Spleen (tissue), 11 donors: ENCODE data around the gene SLC4A11. TPM values are rescaled to one million over a fixed set of nuclear protein-coding genes. Genes with fewer than 3 reads are reported as not detected.

Source experiments
- DNase-seq: peaks from one replicate; pipeline ENCODE4 v3.0.0-alpha.2; 2020
- H3K27ac ChIP-seq, 8 donors: fragments of 200-600 bp; sonication (generic) in 7 of 8; 1 replicate in 4 of 8; 2 replicates in 4 of 8; pipeline versions ENCODE4 v1.5.0 to v1.8.0; 2016 to 2021; ENCODE audit warnings: inconsistent platforms in 4 of 8, mild to moderate bottlenecking in 4 of 8, moderate library complexity in 1 of 8
- H3K27me3 ChIP-seq, 7 donors: fragments of 200-600 bp; sonication (generic) in 6 of 7; replicated peaks in 1 of 7; 1 replicate in 4 of 7; 2 replicates in 3 of 7; pipeline versions ENCODE4 v1.5.0 to v1.8.0; 2016 to 2021; ENCODE audit warnings: inconsistent platforms in 3 of 7, mild to moderate bottlenecking in 1 of 7
- H3K36me3 ChIP-seq, 6 donors: fragments of 200-600 bp; sonication (generic) in 5 of 6; 1 replicate in 4 of 6; 2 replicates in 2 of 6; pipeline versions ENCODE4 v1.5.0 to v1.8.0; 2016 to 2021; ENCODE audit warnings: inconsistent platforms in 2 of 6
- H3K4me1 ChIP-seq, 6 donors: fragments of 200-600 bp; sonication (generic) in 5 of 6; 1 replicate in 3 of 6; 2 replicates in 3 of 6; pipeline versions ENCODE4 v1.5.0 to v1.8.0; 2016 to 2021; ENCODE audit warnings: inconsistent platforms in 3 of 6
- H3K4me3 ChIP-seq, 8 donors: fragments of 200-600 bp; sonication (generic) in 7 of 8; 1 replicate in 4 of 8; 2 replicates in 4 of 8; pipeline versions ENCODE4 v1.5.0 to v1.8.0; 2016 to 2021; ENCODE audit warnings: inconsistent platforms in 4 of 8, mild to moderate bottlenecking in 4 of 8, moderate library complexity in 2 of 8
- H3K9me3 ChIP-seq, 8 donors: fragments of 200-600 bp; sonication (generic) in 7 of 8; 1 replicate in 4 of 8; 2 replicates in 4 of 8; pipeline versions ENCODE4 v1.5.0 to v1.8.0; 2016 to 2021; ENCODE audit warnings: inconsistent platforms in 4 of 8
- CTCF ChIP-seq, 11 experiments: fragments of 200-600 bp in 7 of 11; fragments of 450-650 bp in 4 of 11; sonication (generic) in 4 of 11; IDR thresholded peaks in 8 of 11; conservative IDR thresholded peaks in 3 of 11; 1 replicate in 7 of 11; 2 replicates in 4 of 11; pipeline versions ENCODE4 v1.4.0 to v1.8.0; 2016 to 2021; ENCODE audit warnings: antibody characterized with exemption in 11 of 11, inconsistent platforms in 4 of 11, mild to moderate bottlenecking in 1 of 11
- POLR2A ChIP-seq, 3 donors: fragments of 450-650 bp; IDR thresholded peaks; one replicate each; pipeline ENCODE4 v1.5.1; 2017; ENCODE audit warnings: antibody characterized with exemption in 3 of 3, mild to moderate bottlenecking in 1 of 3
- POLR2AphosphoS5 ChIP-seq, 3 donors: sonication (generic); formaldehyde crosslinking; IDR thresholded peaks; one replicate each; pipeline ENCODE4 v1.5.1; 2017; ENCODE audit warnings: antibody characterized with exemption in 3 of 3
- WGBS, 5 donors: extraction: QIAGEN DNeasy Blood & Tissue Kit in 3 of 5; methylation state at CpG; one replicate each; pipeline versions ENCODE4 v1.1.5 to v1.1.7; 2013 to 2018; 5-methylcytosine and 5-hydroxymethylcytosine counted together
- intact Hi-C: fragments of 100-400 bp; cut with DNase I; formaldehyde crosslinking; loops from one replicate; pipeline ENCODE4 v1.15.0; 2023; ENCODE audit warnings: low total_unique reads
- polyA plus RNA-seq, 3 donors: library from polyadenylated mRNA; stranded (reverse); fragments of 200-250 nt; gene quantifications; one replicate each; pipeline ENCODE4 v1.2.1, GENCODE V29; 2013
- total RNA-seq, 7 donors: library from RNA; depleted of rRNA in 3 of 7; stranded (reverse); fragments of >200 nt in 3 of 7; fragmentation: NEBNext Ultra II Directional in 4 of 7; extraction: Animal tissue kit (Norgen Biotek cat#: 25700) in 4 of 7; gene quantifications; one replicate each; pipeline versions ENCODE4 v1.1.0 to v1.2.1, GENCODE V29; 2016 to 2021
- donor health status: healthy with polysubstance abuse.
- donor health status: DM: no; HTN: no; CAD: no; lungs with moderate emphysema.
- donor health status: DM: no; HTN: no; CAD: no.
- donor health status: Bipolar disorder and iron deficiency.
- donor health status: healthy.
- donor health status: DM: no; HTN: no; CAD: no.
- donor health status: DM: yes; HTN: yes; CAD: no.

Gene SLC4A11
- total and polyA plus RNA-seq, 10 donors, result 0.52 to 1.6 (median 0.92) TPM

GRCh38 chr20:3275966-3276679, 37.1 kb upstream of the SLC4A11 start:
- DNase-seq, result no peak

GRCh38 chr20:3275064-3275935, 36.3 kb upstream of the SLC4A11 start:
- 95 to 96% (median 95%) methylated on average over 5 of the region's 5 CpGs for WGBS, 5 donors
- TF ChIP-seq POLR2A (IDR thresholded peaks at IDR 0.05), result no peak
- no peak for TF ChIP-seq POLR2AphosphoS5 (IDR thresholded peaks at IDR 0.05)
- TF ChIP-seq CTCF (IDR thresholded peaks at IDR 0.05 in 8 of 11, conservative IDR thresholded peaks at IDR 0.05 in 3 of 11), result no peak
- intact Hi-C loops, result no loop called here
- H3K9me3 ChIP-seq, result no peaks in the 10 kb centered on the region
- H3K27ac ChIP-seq, result no peak overlapping the region
- DNase-seq, result no peak
- no peaks in the 10 kb centered on the region for H3K4me1 ChIP-seq
- no peak overlapping the region for H3K4me3 ChIP-seq
- no peaks in the 10 kb centered on the region for H3K27me3 ChIP-seq
- peaks cover 0 to 99% (median 36%) of the 10 kb centered on the region in 6 donors for H3K36me3 ChIP-seq

More at GRCh38 chr20:3275966-3276679, 37.1 kb upstream of the SLC4A11 start:
- Histone ChIP-seq H3K4me1 (no peaks in the 10 kb centered on the region), H3K27me3 (no peaks in the 10 kb centered on the region), H3K4me3 (no peak overlapping the region), H3K27ac (no peak overlapping the region), H3K9me3 (no peaks in the 10 kb centered on the region), H3K36me3 (peaks cover 0 to 99% (median 41%) of the 10 kb centered on the region in 6 donors)
- WGBS, 5 donors, result 94 to 100% (median 97%) methylated on average over 2 of the region's 2 CpGs
- no peak for TF ChIP-seq CTCF (IDR thresholded peaks at IDR 0.05 in 8 of 11, conservative IDR thresholded peaks at IDR 0.05 in 3 of 11)
- TF ChIP-seq POLR2A (IDR thresholded peaks at IDR 0.05), result no peak
- no peak for TF ChIP-seq POLR2AphosphoS5 (IDR thresholded peaks at IDR 0.05)
- intact Hi-C loops, result no loop called here

- TF ChIP-seq CTCF (IDR thresholded peaks at IDR 0.05 in 8 of 11, conservative IDR thresholded peaks at IDR 0.05 in 3 of 11) (no peak), POLR2AphosphoS5 (IDR thresholded peaks at IDR 0.05) (no peak), POLR2A (IDR thresholded peaks at IDR 0.05) (no peak)
- WGBS, 5 donors, result 92 to 95% (median 94%) methylated on average over 4 of the region's 4 CpGs
- no peak overlapping the region for H3K27ac ChIP-seq
- no peaks in the 10 kb centered on the region for H3K4me1 ChIP-seq
- intact Hi-C loops, result no loop called here
- H3K27me3 ChIP-seq, result no peaks in the 10 kb centered on the region
- H3K9me3 ChIP-seq, result no peaks in the 10 kb centered on the region
- H3K4me3 ChIP-seq, result no peak overlapping the region
- no peak for DNase-seq
- peaks cover 0 to 99% (median 33%) of the 10 kb centered on the region in 6 donors for H3K36me3 ChIP-seq
These were observed 34.4 kb upstream of the SLC4A11 start for GRCh38 chr20:3273371-3273770.

- no peaks in the 10 kb centered on the region for H3K9me3 ChIP-seq
- TF ChIP-seq POLR2A (IDR thresholded peaks at IDR 0.05), result no peak
- TF ChIP-seq CTCF (IDR thresholded peaks at IDR 0.05 in 8 of 11, conservative IDR thresholded peaks at IDR 0.05 in 3 of 11), result no peak
- TF ChIP-seq POLR2AphosphoS5 (IDR thresholded peaks at IDR 0.05), result no peak
These were observed 31.1 kb upstream of the SLC4A11 start for GRCh38 chr20:3270051-3270450.

More at GRCh38 chr20:3270051-3270450, 31.1 kb upstream of the SLC4A11 start:
- Histone ChIP-seq H3K27ac (no peak overlapping the region), H3K36me3 (peaks cover 0 to 98% (median 24%) of the 10 kb centered on the region in 6 donors), H3K4me3 (no peak overlapping the region), H3K4me1 (no peaks in the 10 kb centered on the region), H3K27me3 (no peaks in the 10 kb centered on the region)
- 91 to 100% (median 95%) methylated on average over 4 of the region's 4 CpGs for WGBS, 5 donors
- no peak for DNase-seq
- intact Hi-C loops, result no loop called here
